Esophagus mucosa (tissue), 1 donor: ENCODE data around the gene HCK. TPM values are rescaled to one million over a fixed set of nuclear protein-coding genes. Genes with fewer than 3 reads are reported as not detected.
"Not testable (repeated sequence)": the region's sequence is repeated elsewhere in the genome, so short reads cannot be mapped to it uniquely, and the experiment has no call there.

ENCODE experiments used
- ATAC-seq: fragments of 200-7000 bp; cut with Tn5 transposase; one replicate; pipeline ENCODE4 v1.9.1; 2020
- total RNA-seq: library from RNA; stranded (reverse); gene quantifications from one replicate; pipeline ENCODE4 v1.2.4, GENCODE V29; 2023
- donor health status: DM: yes; HTN: yes; CAD: no.

The HCK gene
- total RNA-seq, 1 donor from 2014 or later = 2.9 TPM

DNA sequence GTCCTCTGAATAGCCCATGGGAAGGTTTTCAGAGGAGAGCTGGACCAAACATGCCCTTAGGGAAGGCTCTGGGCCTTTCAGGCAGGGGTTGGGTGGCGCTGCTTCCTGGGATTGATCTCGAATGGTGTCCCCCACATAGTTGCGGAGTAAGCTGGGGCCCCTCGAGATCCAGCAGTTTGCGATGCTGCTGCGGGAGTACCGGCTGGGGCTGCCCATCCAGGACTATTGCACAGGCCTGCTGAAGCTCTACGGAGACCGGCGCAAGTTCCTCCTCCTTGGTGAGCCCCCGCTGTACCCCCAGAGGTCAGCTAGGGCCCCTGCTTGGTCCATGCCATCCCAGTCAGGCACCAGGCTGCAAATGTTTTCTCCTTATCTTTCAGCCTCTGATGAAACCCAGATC, 22.5 kb upstream of the HCK start:
- no peak for ATAC-seq

DNA sequence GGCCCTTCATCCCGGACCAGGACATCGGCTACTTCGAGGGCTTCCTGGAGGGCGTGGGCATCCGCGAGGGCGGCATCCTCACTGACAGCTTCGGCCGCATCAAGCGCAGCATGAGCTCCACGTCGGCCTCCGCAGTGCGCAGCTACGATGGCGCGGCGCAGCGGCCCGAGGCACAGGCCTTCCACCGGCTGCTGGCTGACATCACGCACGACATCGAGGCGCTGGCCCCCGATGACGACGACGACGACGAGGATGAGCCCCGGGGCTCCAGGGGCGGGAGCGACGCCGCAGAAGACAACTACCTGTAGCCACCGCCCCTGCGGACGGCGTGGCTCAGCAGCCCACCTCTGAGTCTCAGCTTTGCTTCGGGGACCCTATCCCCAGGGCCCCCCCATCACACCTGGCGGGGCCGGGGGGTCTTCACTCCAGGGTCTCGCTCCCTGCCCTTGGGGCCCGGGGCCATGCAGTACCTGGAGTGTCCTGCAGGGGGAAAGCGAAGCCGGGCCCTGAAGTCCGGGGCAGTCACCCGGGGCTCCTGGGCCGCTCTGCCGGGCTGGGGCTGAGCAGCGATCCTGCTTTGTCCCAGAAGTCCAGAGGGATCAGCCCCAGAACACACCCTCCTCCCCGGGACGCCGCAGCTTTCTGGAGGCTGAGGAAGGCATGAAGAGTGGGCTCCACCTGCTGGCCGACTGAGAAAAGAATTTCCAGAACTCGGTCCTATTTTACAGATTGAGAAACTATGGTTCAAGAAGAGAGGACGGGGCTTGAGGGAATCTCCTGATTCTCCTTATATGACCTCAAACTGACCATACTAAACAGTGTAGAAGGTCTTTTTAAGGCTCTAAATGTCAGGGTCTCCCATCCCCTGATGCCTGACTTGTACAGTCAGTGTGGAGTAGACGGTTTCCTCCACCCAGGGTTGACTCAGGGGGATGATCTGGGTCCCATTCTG, 20.8 kb upstream of the HCK start:
- ATAC-seq = peak; percentile 85

DNA sequence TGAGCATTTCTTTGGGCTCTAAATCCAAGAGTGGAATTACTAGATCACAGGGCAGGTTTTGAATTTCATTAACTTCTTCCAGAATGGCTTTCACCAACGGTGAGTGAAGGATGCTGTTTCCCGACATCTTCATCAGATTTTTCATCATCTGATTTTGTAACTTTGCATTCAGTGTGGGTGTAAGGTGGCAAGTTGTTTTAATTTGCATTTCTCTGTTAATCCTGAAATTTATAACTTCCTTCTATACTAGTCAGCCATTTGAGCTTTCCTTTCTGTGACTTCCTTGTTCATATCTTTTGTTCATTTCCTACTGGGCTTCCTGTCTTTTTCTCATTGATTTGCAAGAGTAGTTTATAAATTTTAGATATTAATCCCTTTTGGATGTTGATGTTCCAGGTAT, 18.7 kb upstream of the HCK start:
- ATAC-seq = no peak

DNA sequence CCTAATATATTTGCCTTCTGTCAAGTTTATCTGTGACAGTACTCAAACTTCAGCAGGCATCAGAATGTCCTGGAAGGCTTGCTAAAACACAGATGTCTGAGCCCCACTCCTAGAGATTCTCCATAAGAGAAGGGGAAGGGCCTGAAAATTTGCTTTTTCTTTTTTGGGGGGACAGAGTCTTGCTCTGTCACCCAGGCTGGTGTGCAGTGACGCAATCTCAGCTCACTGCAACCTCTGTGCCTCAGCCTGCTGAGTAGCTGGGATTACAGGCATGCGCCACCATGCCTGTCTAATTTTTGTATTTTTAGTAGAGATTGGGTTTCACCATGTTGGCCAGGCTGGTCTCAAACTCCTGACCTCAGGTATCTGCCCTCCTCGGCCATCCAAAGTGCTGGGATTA, 18.3 kb upstream of the HCK start:
- not testable (repeated sequence) for ATAC-seq

DNA sequence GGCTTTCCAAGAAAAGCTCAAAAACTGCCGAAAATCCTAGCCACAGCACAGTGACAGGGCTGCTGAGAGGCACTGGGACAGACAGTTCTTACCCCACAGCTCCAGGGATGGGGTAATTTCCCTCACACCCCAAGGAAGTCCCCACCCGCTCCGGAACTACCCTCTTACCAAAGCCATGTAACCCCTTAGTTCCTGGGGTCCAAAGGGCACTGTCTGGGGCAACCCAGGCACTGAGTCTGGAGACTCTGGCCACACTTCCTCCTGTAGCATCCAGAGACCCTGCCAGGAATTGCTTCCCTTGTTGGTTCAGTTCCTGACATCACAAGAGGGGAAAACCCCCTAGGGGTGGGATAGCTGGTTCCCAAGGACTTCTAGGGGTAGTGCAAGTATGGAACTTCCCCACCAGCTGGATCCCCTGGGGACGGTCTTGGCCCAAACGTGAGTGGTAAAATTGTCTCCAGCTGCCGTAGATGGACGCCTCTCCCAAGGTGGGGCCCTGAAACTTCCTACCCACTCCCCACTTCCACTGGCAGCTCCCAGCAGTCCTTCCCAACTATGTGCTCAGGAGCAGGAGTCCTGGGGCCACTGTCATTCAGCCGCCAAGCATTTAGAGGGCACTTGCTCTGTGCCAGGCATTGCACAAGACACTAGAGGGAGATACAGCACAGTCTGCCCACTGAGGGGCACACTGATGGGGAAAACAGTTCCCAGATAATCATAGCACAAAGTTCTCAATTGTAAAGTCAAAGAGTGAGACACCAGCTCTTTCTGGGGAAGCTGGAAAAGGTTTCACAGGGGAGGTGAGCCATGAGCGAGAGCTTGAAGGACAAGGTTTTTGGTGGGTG, 17.2 kb upstream of the HCK start:
- no peak for ATAC-seq

DNA sequence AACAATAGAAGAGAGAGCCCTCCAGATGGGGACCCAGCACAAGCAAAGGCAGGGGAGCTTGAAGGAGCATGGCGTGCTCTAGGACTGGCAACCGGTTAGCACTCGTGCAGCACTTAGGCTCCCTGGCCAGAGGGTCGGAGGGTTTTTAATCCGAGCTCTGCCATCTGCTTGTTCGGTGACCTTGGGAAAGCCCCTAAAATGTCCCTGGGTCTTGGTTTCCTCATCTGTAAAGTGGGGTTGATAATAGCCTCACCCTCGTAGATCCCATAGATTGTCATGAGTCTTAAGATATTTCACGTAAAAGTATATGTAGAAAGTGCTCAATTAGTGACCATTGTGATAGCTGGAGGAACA, 16.6 kb upstream of the HCK start:
- no peak for ATAC-seq

DNA sequence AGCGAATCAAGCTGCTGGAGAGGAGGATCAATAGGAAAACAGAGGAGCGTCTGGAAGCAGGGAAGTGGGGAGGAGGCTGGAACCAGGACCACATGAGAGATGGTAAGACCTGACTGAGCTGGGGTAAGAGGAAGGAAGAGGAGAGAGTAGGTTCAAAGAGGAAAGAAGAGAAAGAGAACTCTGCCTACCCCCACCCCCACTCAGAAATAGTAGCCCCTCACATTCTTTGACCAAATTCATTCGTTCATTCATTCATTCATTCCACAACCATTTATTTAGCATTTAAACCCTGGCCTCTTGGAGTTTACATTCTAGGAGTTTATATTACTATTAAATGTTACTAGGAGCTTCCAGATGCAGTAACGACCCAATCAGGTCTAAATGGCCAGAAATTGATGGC, 15.8 kb upstream of the HCK start:
- ATAC-seq = no peak

DNA sequence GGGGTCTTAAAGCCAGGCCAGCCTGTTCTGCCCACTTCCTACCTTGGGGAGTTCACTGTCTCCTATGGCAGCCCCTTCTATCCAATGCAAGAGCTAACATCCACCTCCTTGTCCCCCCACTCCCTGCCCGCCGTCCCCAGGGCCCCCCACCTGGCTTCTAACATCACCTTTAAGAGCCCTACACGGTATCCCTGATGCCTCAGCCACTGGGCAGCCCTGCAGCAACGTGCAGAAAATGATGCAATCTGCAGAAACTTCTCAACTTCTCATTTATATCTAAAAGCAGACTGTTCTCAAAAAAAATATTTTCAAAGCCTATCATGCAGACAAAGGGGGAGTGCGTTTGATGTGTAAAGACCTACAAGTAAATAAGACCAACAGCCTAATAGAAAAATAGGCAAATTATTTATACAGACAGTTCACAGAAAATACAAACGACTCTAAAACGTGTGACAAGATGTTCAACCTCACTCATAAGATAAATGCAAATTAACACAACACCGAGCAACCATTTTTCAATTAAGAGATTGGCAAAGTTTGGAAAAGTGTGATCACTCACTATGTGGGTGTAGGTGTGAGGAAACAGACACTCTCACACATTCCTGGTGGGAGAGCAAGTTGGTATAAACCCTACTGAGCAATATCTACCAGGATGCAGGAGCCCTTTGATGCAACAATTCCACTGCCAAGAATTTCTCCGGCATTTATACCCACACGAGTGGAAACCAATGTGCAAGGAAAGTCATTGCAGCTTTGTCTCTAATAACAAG, 15.1 kb upstream of the HCK start:
- no peak for ATAC-seq

DNA sequence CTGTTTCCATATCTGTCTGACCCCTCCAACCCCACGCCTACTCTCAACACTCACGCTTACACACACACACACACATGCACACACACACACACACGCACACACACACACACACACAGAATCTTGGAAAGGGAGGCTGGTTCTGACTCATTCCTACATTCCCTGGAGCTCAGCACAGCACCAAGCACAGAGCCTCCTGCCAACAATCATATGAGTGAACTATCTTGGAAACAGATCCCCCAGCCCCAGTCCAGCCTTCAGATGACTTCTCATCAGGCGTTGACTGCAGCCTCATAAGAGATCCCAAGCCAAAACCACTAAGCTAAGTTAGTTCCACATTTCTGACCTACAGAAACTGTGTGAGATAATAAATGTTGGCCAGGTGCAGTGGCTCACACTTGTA, 14.1 kb upstream of the HCK start:
- no peak for ATAC-seq

DNA sequence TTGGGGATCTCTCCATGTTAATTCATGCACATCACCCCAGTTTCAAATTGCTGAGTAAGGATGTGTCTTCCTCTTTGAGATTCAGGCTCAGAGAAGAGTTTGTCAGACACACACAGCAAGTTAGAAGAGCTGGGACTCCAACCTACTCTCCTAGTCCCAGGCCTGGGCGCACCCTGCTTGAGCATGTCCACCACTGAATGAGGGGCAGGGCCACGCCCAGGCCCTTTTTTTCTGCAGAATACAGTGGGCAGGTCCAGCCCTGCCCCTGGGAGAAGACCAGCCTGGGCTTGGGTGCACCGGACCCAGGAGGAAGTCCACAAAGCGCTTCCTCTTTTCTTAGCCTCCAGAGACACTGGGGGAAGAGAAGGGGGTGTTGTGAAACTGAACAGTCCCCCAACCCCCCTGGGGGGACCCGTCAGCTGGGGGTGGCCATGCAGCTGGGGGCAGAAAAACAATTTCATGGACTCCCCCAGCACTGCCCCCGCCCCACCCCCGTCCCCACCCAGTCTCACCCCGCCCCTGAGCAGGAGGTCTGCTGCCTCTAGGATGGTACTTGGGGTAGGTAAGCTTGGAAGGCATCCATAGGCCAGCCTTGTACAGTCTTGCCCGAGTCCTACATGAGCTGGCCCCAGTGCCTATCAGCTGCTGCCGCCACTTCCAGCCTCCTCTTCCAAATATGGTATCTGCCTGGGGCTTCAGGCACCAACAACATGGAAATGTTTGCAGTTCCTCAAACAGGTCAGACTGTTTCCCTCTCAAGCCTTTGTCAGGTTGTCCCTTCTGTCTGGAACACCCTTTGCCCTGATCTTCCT, 11.7 kb upstream of the HCK start:
- peak; percentile 92 for ATAC-seq

DNA sequence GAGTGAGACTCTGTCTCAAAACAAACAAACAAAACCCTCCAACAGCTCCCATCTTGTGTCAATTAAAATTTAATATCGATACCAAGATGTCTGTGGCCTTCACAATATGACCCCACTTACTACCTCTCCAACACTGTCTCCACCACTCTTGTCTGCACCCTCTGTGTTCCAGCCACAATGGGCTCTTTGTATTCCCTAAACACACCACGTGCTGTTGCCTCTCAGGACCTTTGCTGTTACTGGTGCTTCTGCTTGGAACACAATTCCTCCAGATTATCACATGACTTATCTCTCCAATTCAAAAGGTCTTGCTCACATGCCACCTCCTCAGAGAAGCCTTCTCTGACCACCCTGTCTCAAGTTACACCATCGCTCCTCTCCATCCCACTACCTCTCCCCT, 6.0 kb upstream of the HCK start:
- ATAC-seq = no peak

DNA sequence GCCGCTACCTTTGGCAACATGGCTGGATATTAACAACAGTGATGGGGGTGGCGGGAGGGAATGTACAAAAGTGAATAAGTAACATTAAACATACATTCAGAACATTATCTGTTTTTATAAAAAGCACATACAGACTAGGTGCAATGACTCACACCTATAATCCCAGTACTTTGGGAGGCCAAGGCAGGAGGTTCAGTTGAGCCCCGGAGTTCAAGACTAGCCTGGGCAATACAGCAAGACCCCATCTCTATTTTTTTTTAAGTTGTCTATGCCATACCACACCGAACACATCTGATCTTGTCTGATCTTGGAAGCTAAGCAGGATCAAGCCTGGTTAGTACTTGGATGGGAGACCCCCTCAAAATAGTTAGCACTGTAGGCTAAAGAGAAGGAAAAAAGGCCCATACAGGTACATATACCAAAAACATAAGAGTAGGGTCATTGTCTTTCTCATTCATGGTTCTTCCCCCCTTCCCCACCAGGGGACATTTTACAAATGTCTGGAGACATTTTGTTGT, 1.7 kb upstream of the HCK start:
- no peak for ATAC-seq

DNA sequence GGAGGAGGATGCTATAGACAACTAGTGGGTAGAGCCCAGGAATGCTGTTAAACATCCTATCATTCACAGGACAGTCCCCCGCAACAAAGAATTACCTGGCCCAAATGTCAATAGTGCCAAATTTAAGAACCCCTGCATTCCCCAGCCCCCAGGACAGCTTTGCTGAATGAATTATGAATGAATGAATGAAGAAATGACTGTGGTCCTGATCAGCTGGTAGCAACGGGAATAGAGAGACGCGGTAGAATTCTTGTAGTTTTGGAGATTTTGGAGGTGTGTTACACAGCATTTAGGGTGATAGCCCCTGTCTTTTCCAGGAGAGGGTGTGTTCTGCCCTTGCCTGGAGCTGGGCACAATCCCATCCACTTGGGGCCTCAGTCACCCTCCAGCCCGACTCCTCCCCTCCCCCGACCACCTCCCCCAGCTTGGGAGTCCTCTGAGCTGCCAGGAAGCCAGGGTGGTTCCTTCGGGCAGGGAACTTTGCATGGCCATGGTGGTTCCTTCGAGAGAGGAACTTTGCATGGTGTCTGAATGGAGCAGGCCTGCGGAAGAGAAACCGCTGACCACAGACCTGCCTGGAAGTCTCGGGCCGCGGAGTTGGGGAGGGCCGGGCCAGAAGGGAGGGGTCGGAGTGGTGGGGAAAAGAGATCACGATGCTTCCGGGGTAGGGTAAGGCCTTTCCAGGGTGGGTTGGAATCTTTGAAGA, 1.0 kb upstream of the HCK start:
- peak; percentile 20 for ATAC-seq

DNA sequence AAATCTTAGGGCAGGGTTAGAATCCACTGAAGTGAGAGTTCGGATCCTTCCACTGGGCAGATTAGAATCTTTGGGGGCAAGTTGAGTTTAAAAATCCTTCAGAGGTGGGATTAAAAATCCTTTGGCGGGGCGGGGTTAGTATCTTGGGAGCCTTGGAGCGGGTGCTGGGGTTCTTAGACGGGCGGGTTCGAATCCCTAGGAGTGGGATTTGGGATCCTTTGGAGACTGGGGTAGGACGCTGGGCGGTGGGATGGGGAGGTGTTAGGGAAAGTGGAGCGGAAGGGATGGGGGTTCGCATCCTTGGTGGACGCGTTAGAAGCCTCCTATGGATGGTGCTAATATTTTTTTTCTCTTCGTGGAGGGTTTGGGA, 337 bp upstream of the HCK start:
- no peak for ATAC-seq

DNA sequence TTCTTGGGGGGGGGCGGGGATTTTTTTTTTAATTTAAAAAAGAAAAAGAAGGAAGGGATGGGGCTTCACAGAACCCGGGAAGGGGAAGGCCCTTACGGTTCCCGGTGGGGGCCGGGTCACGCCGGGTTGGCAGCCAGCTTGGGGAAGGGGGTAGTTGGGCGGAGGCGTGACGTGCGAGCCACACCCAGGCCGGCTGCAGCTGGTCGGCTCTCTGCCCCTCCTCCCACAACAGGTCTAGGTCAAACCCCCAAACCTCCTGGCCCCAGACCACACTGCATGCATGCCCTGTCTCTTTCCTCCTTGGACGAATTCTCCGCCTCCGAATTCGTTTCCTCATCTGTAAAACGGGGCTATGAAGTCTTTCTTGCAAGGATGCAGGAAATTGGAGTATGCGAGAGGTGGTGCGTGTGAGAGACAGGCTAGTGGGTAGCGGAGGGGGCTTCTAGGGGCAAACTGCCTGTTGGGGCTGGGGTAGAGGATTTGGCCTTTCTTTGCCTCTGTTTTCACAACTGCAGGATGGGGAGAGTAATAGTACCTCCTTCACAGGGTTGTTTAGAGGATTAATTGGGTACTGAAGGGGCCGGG, 828 bp downstream of the HCK start:
- ATAC-seq = peak; percentile 36

DNA sequence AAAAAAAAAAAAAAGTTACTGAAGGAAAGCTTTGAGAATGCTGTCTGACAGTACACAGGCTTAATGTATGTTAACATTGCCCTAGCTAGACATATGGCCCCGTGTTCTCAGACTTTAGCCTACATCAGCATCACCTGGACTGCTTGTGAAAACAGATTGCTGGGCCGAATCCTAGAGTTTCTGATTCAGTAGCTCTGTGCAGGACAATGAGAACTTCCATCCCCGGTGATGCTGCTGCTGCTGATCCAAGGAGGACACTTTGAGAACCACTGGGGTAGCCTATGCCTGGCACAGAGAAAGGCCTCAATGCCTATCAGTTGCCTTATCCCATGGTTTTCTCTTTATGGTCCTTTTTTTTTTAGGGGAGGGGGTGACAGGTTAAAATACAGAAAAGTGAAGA, 1.6 kb downstream of the HCK start:
- ATAC-seq = no peak

DNA sequence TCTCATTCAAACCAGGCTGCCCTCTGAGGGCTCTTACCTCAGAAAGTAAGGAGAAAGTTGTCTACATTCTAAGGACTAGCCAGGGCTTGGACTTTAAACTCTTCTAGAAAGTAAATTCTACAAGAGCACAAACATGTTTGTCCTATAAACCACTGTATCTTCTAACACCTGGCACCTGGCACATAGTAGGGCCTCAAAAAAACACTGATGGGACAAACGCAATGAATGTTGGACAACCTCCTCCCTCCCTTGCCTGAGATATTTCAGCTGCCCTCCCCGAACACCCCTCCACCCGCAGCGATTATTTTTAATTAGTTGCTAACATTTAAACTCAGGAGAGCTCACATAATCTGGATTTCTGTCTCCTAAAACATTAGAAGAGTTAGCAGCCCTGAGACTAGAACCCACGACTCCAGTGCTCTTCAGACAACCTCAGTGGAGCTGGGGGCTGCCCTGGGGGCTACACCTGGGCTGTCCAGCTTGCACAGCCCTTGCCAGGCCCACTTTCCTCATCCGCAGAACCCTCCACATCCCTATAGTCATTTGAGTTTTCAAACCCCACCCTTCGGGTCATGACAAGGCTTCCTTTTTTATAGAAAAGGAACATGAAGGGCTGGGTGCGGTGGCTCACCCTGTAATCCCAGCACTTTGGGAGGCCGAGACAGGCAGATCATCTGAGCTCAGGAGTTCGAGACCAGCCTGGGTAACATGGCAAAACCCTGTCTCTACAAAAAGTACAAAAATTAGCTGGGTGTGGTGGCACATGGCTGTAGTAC, 4.9 kb downstream of the HCK start:
- no peak for ATAC-seq

DNA sequence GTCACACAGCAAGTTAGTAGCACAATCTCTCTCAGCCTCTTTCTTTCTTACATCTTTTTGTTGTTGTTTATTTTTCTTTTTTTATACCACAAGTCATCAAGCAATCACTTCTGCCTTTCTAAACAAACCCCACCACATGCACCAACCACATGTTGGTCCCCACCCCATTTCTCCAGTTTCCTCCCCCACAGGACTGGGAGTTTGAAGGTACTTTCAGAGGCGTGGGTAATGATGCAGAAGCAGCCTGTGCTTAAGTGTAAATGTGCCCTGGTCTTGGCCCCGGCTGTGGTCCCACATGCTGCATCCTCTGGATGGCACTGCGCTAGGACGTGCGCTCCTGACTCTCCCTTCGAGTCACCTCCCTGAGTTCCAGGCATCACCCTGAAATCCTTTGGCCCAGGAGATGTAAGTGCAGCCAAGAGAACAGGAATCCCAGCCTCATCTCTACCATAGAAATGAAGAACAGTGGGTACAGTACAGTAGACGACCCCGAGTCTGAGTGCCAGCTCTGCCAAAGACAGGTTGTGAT, 5.7 kb downstream of the HCK start:
- no peak for ATAC-seq

DNA sequence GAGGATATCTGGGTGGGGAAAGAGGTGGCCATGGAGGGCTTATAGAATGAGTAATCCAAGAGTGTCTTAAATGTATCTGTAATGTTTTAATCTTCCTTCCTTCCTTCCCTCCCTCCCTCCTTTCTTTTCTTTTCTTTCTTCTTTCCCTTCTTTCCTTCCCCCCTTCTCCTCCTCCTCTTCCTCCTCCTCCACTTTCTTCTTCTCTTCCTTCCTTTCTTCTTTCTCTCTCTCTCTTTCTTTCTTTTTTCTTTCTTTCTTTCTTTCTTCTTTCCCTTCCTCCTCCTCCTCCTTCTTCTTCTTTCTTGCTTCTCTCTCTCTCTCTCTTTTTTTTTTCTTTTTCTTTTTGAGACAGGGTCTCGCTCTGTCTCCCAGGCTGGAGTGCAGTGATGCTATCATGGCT, 7.1 kb downstream of the HCK start:
- no peak for ATAC-seq

DNA sequence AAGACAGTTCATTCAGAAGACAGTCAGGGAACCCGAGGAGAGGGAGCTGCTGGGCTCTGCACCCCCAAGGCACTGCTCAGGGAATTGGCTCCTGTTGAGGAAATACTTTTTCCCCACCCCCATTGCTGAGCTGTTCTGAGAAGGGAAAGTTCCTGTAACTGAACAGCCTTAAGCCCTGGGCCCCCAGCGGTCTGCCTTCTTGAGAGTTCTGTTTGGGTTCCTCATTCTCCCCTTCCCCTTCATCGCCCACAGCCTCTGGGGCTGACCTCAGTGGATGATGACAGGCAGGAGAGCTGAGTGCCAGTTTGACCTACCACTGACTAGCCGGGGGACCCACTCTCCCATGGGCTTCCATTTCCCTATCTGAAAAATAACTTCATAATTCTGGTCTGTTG, 10.7 kb downstream of the HCK start:
- ATAC-seq = peak; percentile 37
